ENCODE results near the gene BEND7. TPM values are rescaled to one million over a fixed set of nuclear protein-coding genes. Genes with fewer than 3 reads are reported as not detected.

BEND7 gene
- total RNA-seq, 1 donor from 2014 or later: 21.1 TPM

GRCh38 chr10:13502380-13502779, 26.4 kb downstream of the BEND7 start:
- peaks cover 16% of the 10 kb centered on the region for H3K4me1 ChIP-seq (ENCODE audit: insufficient read depth, low read length)
- FAIRE-seq: no peak
- Mint-ChIP-seq H3K9me3 (ENCODE audit: unreplicated experiment) (no peaks in the 10 kb centered on the region), H3K4me1 (ENCODE audit: low read depth, unreplicated experiment) (peaks cover 25% of the 10 kb centered on the region), H3K4me3 (ENCODE audit: unreplicated experiment) (no peak overlapping the region), H3K27me3 (ENCODE audit: low read depth, unreplicated experiment) (no peaks in the 10 kb centered on the region), H3K36me3 (ENCODE audit: low read depth, unreplicated experiment) (peaks cover 12% of the 10 kb centered on the region), H3K27ac (ENCODE audit: unreplicated experiment) (no peak overlapping the region)
- TF ChIP-seq CTCF (IDR thresholded peaks at IDR 0.05; ENCODE audit: insufficient read depth, low read depth, low read length) (no peak), EZH2 (IDR thresholded peaks at IDR 0.05; ENCODE audit: insufficient read depth, low read length) (no peak)
- H2AFZ ChIP-seq (ENCODE audit: low read depth, low read length): no peak overlapping the region
- H3K79me2 ChIP-seq (ENCODE audit: insufficient read depth, low read length): no peaks in the 10 kb centered on the region
- H3K27ac ChIP-seq (ENCODE audit: low read depth, low read length): no peak overlapping the region
- H4K20me1 ChIP-seq (ENCODE audit: insufficient read depth, low read length): no peaks in the 10 kb centered on the region
- no peak for DNase-seq (ENCODE audit: low read depth)
- no peak overlapping the region for H3K4me3 ChIP-seq (ENCODE audit: insufficient read depth, low read depth, low read length)
- no peak overlapping the region for H3K4me2 ChIP-seq (ENCODE audit: low read length)
- no peak overlapping the region for H3K9ac ChIP-seq (ENCODE audit: low read length)
- H3K9me3 ChIP-seq (ENCODE audit: insufficient read depth, low read depth, low read length): no peaks in the 10 kb centered on the region
- H3K27me3 ChIP-seq (ENCODE audit: insufficient read depth, low read length): no peaks in the 10 kb centered on the region
- H3K36me3 ChIP-seq (ENCODE audit: insufficient read depth, low read length): no peaks in the 10 kb centered on the region

- Mint-ChIP-seq H3K36me3 (ENCODE audit: low read depth, unreplicated experiment) (peaks cover 9% of the 10 kb centered on the region), H3K27ac (ENCODE audit: unreplicated experiment) (no peak overlapping the region), H3K4me3 (ENCODE audit: unreplicated experiment) (no peak overlapping the region), H3K27me3 (ENCODE audit: low read depth, unreplicated experiment) (no peaks in the 10 kb centered on the region), H3K4me1 (ENCODE audit: low read depth, unreplicated experiment) (peaks cover 25% of the 10 kb centered on the region), H3K9me3 (ENCODE audit: unreplicated experiment) (no peaks in the 10 kb centered on the region)
- TF ChIP-seq CTCF (IDR thresholded peaks at IDR 0.05; ENCODE audit: insufficient read depth, low read depth, low read length): no peak
- DNase-seq (ENCODE audit: low read depth) (no peak), FAIRE-seq (no peak)
- peaks cover 16% of the 10 kb centered on the region for H3K4me1 ChIP-seq (ENCODE audit: insufficient read depth, low read length)
- H3K79me2 ChIP-seq (ENCODE audit: insufficient read depth, low read length): no peaks in the 10 kb centered on the region
- H3K27me3 ChIP-seq (ENCODE audit: insufficient read depth, low read length): no peaks in the 10 kb centered on the region
- no peak overlapping the region for H3K4me3 ChIP-seq (ENCODE audit: insufficient read depth, low read depth, low read length)
- no peaks in the 10 kb centered on the region for H4K20me1 ChIP-seq (ENCODE audit: insufficient read depth, low read length)
- no peaks in the 10 kb centered on the region for H3K9me3 ChIP-seq (ENCODE audit: insufficient read depth, low read depth, low read length)
- no peak overlapping the region for H3K27ac ChIP-seq (ENCODE audit: low read depth, low read length)
- H3K9ac ChIP-seq (ENCODE audit: low read length): no peak overlapping the region
- H3K36me3 ChIP-seq (ENCODE audit: insufficient read depth, low read length): no peaks in the 10 kb centered on the region
- H2AFZ ChIP-seq (ENCODE audit: low read depth, low read length): no peak overlapping the region
- H3K4me2 ChIP-seq (ENCODE audit: low read length): no peak overlapping the region
Measured at GRCh38 chr10:13500201-13500600, 28.6 kb downstream of the BEND7 start.

- Histone ChIP-seq H3K27ac (ENCODE audit: low read depth, low read length) (no peak overlapping the region), H4K20me1 (ENCODE audit: insufficient read depth, low read length) (no peaks in the 10 kb centered on the region), H2AFZ (ENCODE audit: low read depth, low read length) (no peak overlapping the region), H3K4me2 (ENCODE audit: low read length) (no peak overlapping the region), H3K27me3 (ENCODE audit: insufficient read depth, low read length) (no peaks in the 10 kb centered on the region), H3K79me2 (ENCODE audit: insufficient read depth, low read length) (no peaks in the 10 kb centered on the region), H3K36me3 (ENCODE audit: insufficient read depth, low read length) (no peaks in the 10 kb centered on the region), H3K9me3 (ENCODE audit: insufficient read depth, low read depth, low read length) (no peaks in the 10 kb centered on the region), H3K4me3 (ENCODE audit: insufficient read depth, low read depth, low read length) (no peak overlapping the region), H3K4me1 (ENCODE audit: insufficient read depth, low read length) (peaks cover 8% of the 10 kb centered on the region), H3K9ac (ENCODE audit: low read length) (no peak overlapping the region)
- no peaks in the 10 kb centered on the region for H3K27me3 Mint-ChIP-seq (ENCODE audit: low read depth, unreplicated experiment)
- H3K4me1 Mint-ChIP-seq (ENCODE audit: low read depth, unreplicated experiment): peaks cover 23% of the 10 kb centered on the region
- DNase-seq (ENCODE audit: low read depth) (no peak), FAIRE-seq (no peak)
- no peak overlapping the region for H3K27ac Mint-ChIP-seq (ENCODE audit: unreplicated experiment)
- no peak overlapping the region for H3K4me3 Mint-ChIP-seq (ENCODE audit: unreplicated experiment)
- no peak for TF ChIP-seq CTCF (IDR thresholded peaks at IDR 0.05; ENCODE audit: insufficient read depth, low read depth, low read length)
- no peak for TF ChIP-seq EZH2 (IDR thresholded peaks at IDR 0.05; ENCODE audit: insufficient read depth, low read length)
- peaks cover 13% of the 10 kb centered on the region for H3K36me3 Mint-ChIP-seq (ENCODE audit: low read depth, unreplicated experiment)
- no peaks in the 10 kb centered on the region for H3K9me3 Mint-ChIP-seq (ENCODE audit: unreplicated experiment)
Measured at GRCh38 chr10:13499150-13499549, 29.7 kb downstream of the BEND7 start.

Measured in astrocyte (in vitro differentiated cells and primary cell).